GM12878 (cell line): ENCODE data around the gene CANX. TPM values are rescaled to one million over a fixed set of nuclear protein-coding genes. Genes with fewer than 3 reads are reported as not detected.
"Not testable (repeated sequence)": the region's sequence is repeated elsewhere in the genome, so short reads cannot be mapped to it uniquely, and the experiment has no call there.

Experiments
- ATAC-seq: fragments of 200-7000 bp; cut with Tn5 transposase; 3 replicates; pipeline ENCODE4 v1.9.1; 2020; ENCODE audit warnings: mild to moderate bottlenecking, moderate library complexity
- BruUV-seq: library from RNA; stranded (reverse); fragments of 400-500 nt; replicated peaks from 2 replicates; lab custom pipeline; 2021; lab: Mats Ljungman, UMichigan
- CTCF ChIA-PET: fragments of 300-600 bp; sonication (Branson Sonifier 250); formaldehyde crosslinking; extraction: SDS; loops from one replicate; lab custom pipeline; 2021; ENCODE audit warnings: inconsistent platforms; lab: Yijun Ruan, JAX
- POLR2A ChIA-PET: fragments of 350-600 bp; formaldehyde crosslinking; extraction: SDS; loops from one replicate; lab custom pipeline; 2021; ENCODE audit warnings: inconsistent platforms; lab: Charles Lee
- RAD21 ChIA-PET: fragments of 300-600 bp; sonication (Branson Sonifier 250); formaldehyde crosslinking; loops from one replicate; lab custom pipeline; 2023; ENCODE audit warnings: antibody characterized with exemption; ENCODE audit not compliant: unreplicated experiment; lab: Charles Lee
- SMC1A ChIA-PET: fragments of 300-600 bp; sonication (Branson Sonifier 250); formaldehyde crosslinking; loops from one replicate; lab custom pipeline; 2023; ENCODE audit not compliant: unreplicated experiment, uncharacterized antibody; lab: Charles Lee
- DNase-seq: peaks from one replicate; pipeline ENCODE4 v3.0.0-alpha.2; 2011; ENCODE audit warnings: low read depth, low spot score
- FAIRE-seq: peaks from 3 replicates; lab custom pipeline; 2011; peaks lifted over from hg19 to GRCh38; lab: Jason Lieb, UNC
- H2AFZ ChIP-seq: 2 replicates; pipeline ENCODE4 v1.6.0; 2011; ENCODE audit warnings: low read depth, low read length, control low read depth; ENCODE audit not compliant: control insufficient read depth
- H3K27ac ChIP-seq: 2 replicates; pipeline ENCODE4 v1.5.1; 2011; ENCODE audit warnings: control low read depth; ENCODE audit not compliant: control insufficient read depth, insufficient read depth
- H3K27me3 ChIP-seq, 2 experiments: replicated peaks in 1 of 2; 2 replicates each; pipeline versions ENCODE4 v1.6.0 to v1.6.1; 2011; ENCODE audit warnings: low read length in 1 of 2; ENCODE audit not compliant: control insufficient read depth in 2 of 2, insufficient read depth in 2 of 2
- H3K36me3 ChIP-seq, 2 experiments: 2 replicates each; pipeline ENCODE4 v1.5.1; 2011; ENCODE audit warnings: low read length in 1 of 2; ENCODE audit not compliant: control insufficient read depth in 2 of 2, insufficient read depth in 2 of 2
- H3K4me1 ChIP-seq: 2 replicates; pipeline ENCODE4 v1.6.1; 2011; ENCODE audit warnings: mild to moderate bottlenecking, low read length, moderate library complexity, mixed read lengths; ENCODE audit not compliant: control insufficient read depth, insufficient read depth
- H3K4me2 ChIP-seq: 2 replicates; pipeline ENCODE4 v1.6.0; 2011; ENCODE audit warnings: control low read depth; ENCODE audit not compliant: control insufficient read depth, insufficient read depth
- H3K4me3 ChIP-seq: fragments of 200-600 bp; sonication (generic); 2 replicates; pipeline ENCODE4 v1.5.1; 2016
- H3K79me2 ChIP-seq: 2 replicates; pipeline ENCODE4 v1.6.0; 2011; ENCODE audit warnings: low read length; ENCODE audit not compliant: control insufficient read depth, insufficient read depth
- H3K9ac ChIP-seq: 2 replicates; pipeline ENCODE4 v1.8.0; 2011; ENCODE audit warnings: low read length, control low read depth, mixed read lengths; ENCODE audit not compliant: control insufficient read depth, insufficient read depth
- H3K9me3 ChIP-seq: replicated peaks from 3 replicates; pipeline ENCODE4 v1.5.1; 2011; ENCODE audit warnings: mild to moderate bottlenecking, low read length; ENCODE audit not compliant: control insufficient read depth, insufficient read depth
- H4K20me1 ChIP-seq: 2 replicates; pipeline ENCODE4 v1.6.0; 2011; ENCODE audit not compliant: control insufficient read depth, insufficient read depth
- SPI1 ChIP-seq: IDR thresholded peaks from 2 replicates; pipeline ENCODE4 v1.6.1; 2011; ENCODE audit warnings: low read depth, mild to moderate bottlenecking, low read length, moderate library complexity, borderline replicate concordance; ENCODE audit not compliant: insufficient read depth
- whole genome bisulfite sequencing: methylation state at CpG from one replicate; pipeline ENCODE4 v1.1.6; 2016; ENCODE audit warnings: low lambda C conversion rate; ENCODE audit not compliant: insufficient replicate concordance, insufficient coverage; ENCODE audit errors: missing lambda C conversion rate; 5-methylcytosine and 5-hydroxymethylcytosine counted together
- in situ Hi-C: fragments of 300-500 bp; cut with MboI; formaldehyde crosslinking; loops from 9 replicates; pipeline ENCODE4 v1.14.3; 2018; ENCODE audit warnings: mixed read lengths
- intact Hi-C: fragments of 100-400 bp; cut with micrococcal nuclease; formaldehyde crosslinking; loops from one replicate; pipeline ENCODE4 v1.14.2; 2022; ENCODE audit not compliant: unreplicated experiment
- polyA plus RNA-seq, 11 experiments: library from polyadenylated mRNA; depleted of rRNA in 4 of 11; unstranded in 6 of 11; stranded (reverse) in 5 of 11; fragments of >200 nt; fragmentation: Nextera tagmentation in 4 of 11; fragmentation: Illumina TruSeq in 1 of 11; extraction: Ambion mirVana in 4 of 11; extraction: Trizol in 1 of 11; gene quantifications; 1 replicate in 1 of 11; 2 replicates in 10 of 11; pipeline versions ENCODE4 v1.2.1 to v1.2.3, GENCODE V29; 2011 to 2016; ENCODE audit warnings: inconsistent platforms in 2 of 11, missing spikeins in 2 of 11, low read depth in 1 of 11
- total RNA-seq, 4 experiments: library from RNA; depleted of rRNA in 3 of 4; stranded (reverse); fragments of >200 nt in 3 of 4; fragmentation: Illumina TruSeq in 1 of 4; extraction: Trizol in 1 of 4; gene quantifications; 2 replicates each; pipeline versions ENCODE4 v1.2.1 to v1.2.3, GENCODE V29; 2013 to 2021

The CANX gene
- total and polyA plus RNA-seq, 10 of the 15 experiments (the other 5 are each of a cell fraction or from before 2014, with no cell fraction given): 78.2 to 602 (median 412) TPM

DNA sequence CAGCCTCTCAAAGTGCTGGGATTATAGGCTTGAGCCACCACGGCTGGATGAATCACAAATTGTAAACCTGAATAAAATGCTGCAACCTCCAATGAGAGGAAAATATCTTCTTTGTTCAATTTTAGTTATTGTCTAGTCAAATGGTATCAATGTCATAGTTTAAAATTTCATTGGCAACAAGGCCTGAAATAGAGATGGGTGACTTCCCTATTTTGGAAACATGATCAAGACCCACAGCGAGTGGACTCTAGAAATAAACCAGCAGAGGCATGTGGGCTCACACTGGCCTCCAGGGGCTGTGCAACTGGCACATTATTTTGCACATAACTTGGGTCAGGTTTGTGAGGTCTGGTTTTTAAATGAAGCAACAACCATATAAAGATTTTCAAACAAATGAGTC is 45.6 kb upstream of the CANX start:
- H2AFZ ChIP-seq, ATAC-seq, H3K4me3 ChIP-seq, CTCF ChIA-PET, H3K9me3 ChIP-seq, DNase-seq, H3K9ac ChIP-seq, RAD21 ChIA-PET, H3K79me2 ChIP-seq, POLR2A ChIA-PET, in situ Hi-C loops, BruUV-seq, H3K4me1 ChIP-seq, FAIRE-seq, H3K4me2 ChIP-seq, H3K27me3 ChIP-seq, H3K36me3 ChIP-seq, H4K20me1 ChIP-seq, SMC1A ChIA-PET, intact Hi-C loops, H3K27ac ChIP-seq: not testable (repeated sequence)
- 0 out of 2 replicates have a peak, but pooled peaks have one; percentile 11 for TF ChIP-seq SPI1
- 43% methylated on average over 2 of the region's 2 CpGs for WGBS

DNA sequence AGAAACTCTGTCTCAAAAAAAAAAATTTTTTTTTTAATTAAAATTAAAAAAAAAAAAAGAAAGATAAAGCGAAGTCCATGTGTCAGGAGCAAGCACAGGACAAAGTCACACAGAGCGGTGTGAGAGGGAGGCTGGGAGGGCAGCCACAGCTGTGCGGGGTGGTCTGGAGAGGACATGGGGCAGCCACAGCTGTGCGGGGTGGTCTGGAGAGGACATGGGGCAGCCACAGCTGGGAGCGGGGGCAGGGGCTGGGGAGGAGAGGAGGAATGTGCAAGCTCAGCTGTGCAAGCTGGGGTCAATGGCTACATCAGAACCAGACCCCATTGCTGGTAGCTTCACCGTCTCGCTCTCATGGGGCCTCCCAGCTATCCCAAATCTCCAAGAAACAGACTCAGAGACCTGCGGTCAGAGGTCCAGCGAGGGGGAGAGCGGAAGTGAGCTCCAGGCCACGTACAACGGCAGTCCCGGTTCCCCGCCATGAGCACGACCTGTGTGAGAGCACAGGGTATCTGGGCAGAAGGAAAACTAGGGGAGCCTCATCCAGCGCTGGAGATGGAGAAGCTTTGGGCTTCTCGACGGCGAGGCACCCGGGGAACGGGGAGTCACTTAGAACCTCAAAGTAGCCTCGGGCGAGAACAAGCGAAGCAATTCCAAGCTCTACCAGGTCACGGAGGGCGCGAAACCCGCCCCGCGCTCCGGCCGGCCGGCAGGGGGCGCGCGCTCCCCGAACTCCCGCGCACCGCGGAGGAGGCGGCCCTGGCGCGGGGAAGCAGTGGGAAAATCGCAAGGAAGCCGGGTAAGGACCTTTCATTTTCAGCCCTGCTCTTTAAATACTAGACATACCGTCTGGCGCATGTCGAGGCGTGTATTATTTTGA is 41.2 kb upstream of the CANX start:
- DNase-seq, H3K4me3 ChIP-seq, BruUV-seq, RAD21 ChIA-PET, H3K36me3 ChIP-seq, H3K9me3 ChIP-seq, H3K9ac ChIP-seq, H3K4me2 ChIP-seq, H3K27me3 ChIP-seq, H3K79me2 ChIP-seq, in situ Hi-C loops, POLR2A ChIA-PET, CTCF ChIA-PET, H3K27ac ChIP-seq, H4K20me1 ChIP-seq, SMC1A ChIA-PET, intact Hi-C loops, H3K4me1 ChIP-seq: not testable (repeated sequence)
- 0 out of 2 replicates have a peak overlapping the region, but pooled peaks have one; percentile 47 for H2AFZ ChIP-seq
- peak; percentile 97 for ATAC-seq
- FAIRE-seq: peak; percentile 99
- 2% methylated on average over 12 of the region's 50 CpGs for WGBS

DNA sequence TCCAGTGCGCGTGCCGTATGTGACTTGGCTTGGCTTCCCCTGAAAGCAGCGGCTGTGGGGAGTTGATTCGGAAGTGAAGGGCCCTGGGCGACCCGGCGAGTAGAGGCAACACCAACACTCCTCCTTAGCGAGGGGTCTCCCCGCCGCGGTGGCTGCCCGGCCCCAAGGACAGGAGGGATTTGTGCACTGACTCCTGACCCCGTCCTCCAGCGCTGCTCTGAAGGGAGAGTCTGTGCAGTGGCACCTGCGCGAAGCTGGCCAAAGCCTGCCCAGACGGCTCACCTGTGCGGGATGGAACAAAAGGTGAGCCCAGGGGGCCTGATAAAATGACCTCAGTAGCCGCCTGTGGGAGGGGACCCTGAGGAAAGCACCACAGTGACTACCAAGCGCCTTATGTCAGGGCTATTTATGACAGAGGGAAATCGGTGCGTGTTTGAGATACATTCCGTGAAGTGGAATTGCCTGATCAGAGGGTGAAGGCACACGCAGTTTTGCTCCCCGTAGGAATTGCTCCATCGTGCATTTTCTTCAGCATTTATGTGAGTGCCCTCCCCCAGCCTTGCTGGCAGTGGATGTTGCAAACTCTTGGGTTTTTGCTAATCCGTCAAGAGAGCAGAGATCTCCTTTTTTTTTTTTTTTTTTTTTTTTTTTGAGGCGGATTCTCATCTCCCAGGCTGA is 40.4 kb upstream of the CANX start:
- Histone ChIP-seq H3K4me3 (peak overlapping the region; percentile 66; the same call in 1 of the 2 replicates), H2AFZ (peak overlapping the region; percentile 81), H3K4me2 (peak overlapping the region; percentile 88), H3K9ac (peak overlapping the region; percentile 64; the same call in 1 of the 2 replicates)
- H3K9me3 ChIP-seq, POLR2A ChIA-PET, intact Hi-C loops, H3K79me2 ChIP-seq, CTCF ChIA-PET, H3K27me3 ChIP-seq, FAIRE-seq, H3K27ac ChIP-seq, H3K4me1 ChIP-seq, in situ Hi-C loops, H4K20me1 ChIP-seq, SMC1A ChIA-PET, DNase-seq, H3K36me3 ChIP-seq: not testable (repeated sequence)
- RAD21 ChIA-PET: interaction anchor here (0.6 to 0.7 kb wide), 2 partner anchors 30 to 92 kb away, joined by 3 to 4 read pairs; no protein-coding TSS in a partner anchor
- ATAC-seq: peak; percentile 80
- BruUV-seq: TSS peak; percentile 97
- WGBS: 28% methylated on average over 9 of the region's 29 CpGs
